Omental fat pad (tissue), 4 donors: ENCODE measurements around the gene PXT1. TPM values are rescaled to one million over a fixed set of nuclear protein-coding genes. Genes with fewer than 3 reads are reported as not detected.

ENCODE experiments used
- ATAC-seq: fragments of 150-250 bp; one replicate; pipeline ENCODE4 v1.9.1; 2016; ENCODE audit warnings: mild to moderate bottlenecking, moderate library complexity; ENCODE audit not compliant: low FRiP score
- DNase-seq: peaks from one replicate; pipeline ENCODE4 v3.0.0-alpha.2; 2019; ENCODE audit warnings: low spot score
- total RNA-seq, 4 donors: library from RNA; depleted of rRNA; stranded (reverse); fragments of >200 nt; gene quantifications; one replicate each; pipeline ENCODE4 v1.1.0, GENCODE V29; 2016
- TF ChIP-seq, protein P1 (sequence below), 3 donors: fragments of 450-650 bp; IDR thresholded peaks; one replicate each; pipeline ENCODE4 v1.5.1; 2016 to 2017; ENCODE audit warnings: antibody characterized with exemption in 3 of 3, mild to moderate bottlenecking in 3 of 3, moderate library complexity in 2 of 3

The PXT1 gene
- total RNA-seq, 4 donors from 2014 or later, result not detected

GRCh38 chr6:36357872-36358225, 84.8 kb downstream of the PXT1 start:
- DNase-seq, result no peak
- TF ChIP-seq, protein P1, sequence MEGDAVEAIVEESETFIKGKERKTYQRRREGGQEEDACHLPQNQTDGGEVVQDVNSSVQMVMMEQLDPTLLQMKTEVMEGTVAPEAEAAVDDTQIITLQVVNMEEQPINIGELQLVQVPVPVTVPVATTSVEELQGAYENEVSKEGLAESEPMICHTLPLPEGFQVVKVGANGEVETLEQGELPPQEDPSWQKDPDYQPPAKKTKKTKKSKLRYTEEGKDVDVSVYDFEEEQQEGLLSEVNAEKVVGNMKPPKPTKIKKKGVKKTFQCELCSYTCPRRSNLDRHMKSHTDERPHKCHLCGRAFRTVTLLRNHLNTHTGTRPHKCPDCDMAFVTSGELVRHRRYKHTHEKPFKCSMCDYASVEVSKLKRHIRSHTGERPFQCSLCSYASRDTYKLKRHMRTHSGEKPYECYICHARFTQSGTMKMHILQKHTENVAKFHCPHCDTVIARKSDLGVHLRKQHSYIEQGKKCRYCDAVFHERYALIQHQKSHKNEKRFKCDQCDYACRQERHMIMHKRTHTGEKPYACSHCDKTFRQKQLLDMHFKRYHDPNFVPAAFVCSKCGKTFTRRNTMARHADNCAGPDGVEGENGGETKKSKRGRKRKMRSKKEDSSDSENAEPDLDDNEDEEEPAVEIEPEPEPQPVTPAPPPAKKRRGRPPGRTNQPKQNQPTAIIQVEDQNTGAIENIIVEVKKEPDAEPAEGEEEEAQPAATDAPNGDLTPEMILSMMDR (IDR thresholded peaks at IDR 0.05), result no peak
- no peak for ATAC-seq

DNA sequence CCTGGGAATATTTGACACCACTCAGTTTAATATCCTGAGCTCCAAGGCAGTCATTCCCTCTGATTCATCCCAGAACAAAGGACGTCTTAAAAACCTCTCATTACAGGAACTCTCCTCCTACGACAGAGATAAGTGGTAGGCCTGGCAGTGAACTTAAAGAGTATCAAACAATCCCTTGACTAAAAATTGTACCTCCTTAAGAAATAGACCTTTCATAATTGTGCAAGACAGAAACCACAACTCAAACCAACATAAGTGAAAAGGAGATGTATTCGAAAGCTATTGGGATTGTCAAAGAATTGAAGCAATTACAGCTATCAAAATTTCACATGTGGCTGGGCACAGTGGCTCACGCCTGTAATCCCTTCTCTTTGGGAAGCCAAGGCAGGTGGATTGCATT, 86.8 kb downstream of the PXT1 start:
- TF ChIP-seq, protein P1 (IDR thresholded peaks at IDR 0.05), result no peak
- no peak for DNase-seq
- no peak for ATAC-seq

- TF ChIP-seq, protein P1 (IDR thresholded peaks at IDR 0.05), result no peak
- DNase-seq (no peak), ATAC-seq (peak; percentile 1)
Observed at GRCh38 chr6:36353411-36353915, 89.2 kb downstream of the PXT1 start.

DNA sequence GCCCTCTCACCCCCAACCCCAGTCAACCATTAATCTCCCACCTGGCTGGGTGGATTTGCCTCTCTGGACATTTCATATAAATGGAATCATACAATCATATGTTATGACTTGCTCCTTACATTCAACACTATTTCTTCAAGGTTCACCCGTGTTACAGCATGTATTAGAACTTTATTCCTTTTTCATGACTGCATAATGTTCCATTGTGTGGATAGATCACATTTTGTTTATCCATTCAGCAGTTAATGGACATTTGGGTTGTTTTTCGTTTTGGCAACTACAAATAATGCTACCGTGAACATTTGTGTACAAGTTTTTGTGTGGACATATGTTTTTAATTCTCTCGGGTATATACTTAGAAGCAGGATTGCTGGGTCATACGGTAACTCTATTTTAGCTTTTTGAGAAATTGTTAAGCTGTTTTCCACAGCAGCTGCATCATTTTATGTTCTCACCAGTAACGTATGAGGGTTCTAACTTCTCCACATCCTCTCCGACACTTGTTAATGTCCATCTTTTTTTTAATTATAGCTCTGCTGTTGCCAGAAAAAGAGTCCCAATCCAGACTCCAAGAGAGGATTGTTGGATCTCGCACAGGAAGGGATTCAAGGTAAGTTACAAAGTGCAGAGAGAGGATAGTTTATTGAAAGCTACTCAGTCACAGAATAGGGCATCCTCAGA, 90.0 kb downstream of the PXT1 start:
- ATAC-seq (no peak), DNase-seq (no peak)
- TF ChIP-seq, protein P1 (IDR thresholded peaks at IDR 0.05), result no peak

DNA sequence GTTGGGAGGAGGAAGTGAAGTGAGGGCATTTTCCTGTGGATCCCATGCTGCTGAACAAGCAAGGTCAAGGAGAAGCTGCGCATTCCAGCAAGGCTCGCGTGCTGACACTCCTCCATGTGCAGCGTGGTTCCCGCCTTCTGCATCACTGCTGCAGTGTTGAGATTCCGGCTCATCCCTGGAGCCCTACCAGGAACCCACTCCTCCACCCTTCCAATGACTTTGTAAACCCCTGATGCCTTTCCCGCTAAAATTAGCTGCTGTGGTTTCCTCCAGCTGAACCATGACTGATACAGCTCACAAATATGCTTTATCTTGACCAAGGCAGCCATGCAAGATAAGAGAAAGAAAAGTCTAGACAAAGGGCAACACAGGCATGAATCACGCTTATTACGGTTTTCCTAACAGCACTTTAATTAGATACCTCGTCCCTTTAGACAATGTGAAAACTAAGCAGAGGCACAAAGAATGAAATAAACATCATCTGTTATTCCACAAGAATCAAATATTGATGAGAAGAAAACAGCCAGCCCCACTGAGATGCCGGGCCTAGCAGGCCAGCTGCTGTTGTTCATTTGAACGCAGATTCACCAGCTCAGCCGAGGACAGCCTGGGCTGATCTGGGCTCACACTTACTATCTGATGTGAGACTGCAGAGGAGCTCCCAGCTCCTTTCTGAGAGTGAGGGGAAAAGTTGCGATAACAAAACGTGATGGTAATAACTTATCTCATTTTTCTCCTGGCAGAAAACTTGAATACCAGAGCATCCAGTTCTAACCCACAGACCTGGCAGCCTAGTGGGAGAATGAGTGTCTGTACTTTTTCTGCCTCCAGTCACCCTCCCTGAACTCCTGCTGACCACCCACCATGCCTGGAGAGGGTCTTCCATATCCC, 91.7 kb downstream of the PXT1 start:
- TF ChIP-seq, protein P1 (IDR thresholded peaks at IDR 0.05), result no peak
- ATAC-seq (peak; percentile 94), DNase-seq (peak; percentile 49)

GRCh38 chr6:36350082-36350481, 92.6 kb downstream of the PXT1 start:
- no peak for ATAC-seq
- no peak for DNase-seq

More at GRCh38 chr6:36350082-36350481, 92.6 kb downstream of the PXT1 start:
- TF ChIP-seq, protein P1 (IDR thresholded peaks at IDR 0.05), result no peak
